GM23338 (cell line): ENCODE data around the gene PDE3A. TPM values are rescaled to one million over a fixed set of nuclear protein-coding genes. Genes with fewer than 3 reads are reported as not detected.

Source experiments
- ATAC-seq: fragments of 200-7000 bp; cut with Tn5 transposase; 3 replicates; pipeline ENCODE4 v1.9.1; 2020
- DNase-seq: peaks from one replicate; pipeline ENCODE4 v3.0.0-alpha.2; 2015; ENCODE audit warnings: low spot score
- H2AFZ ChIP-seq: fragments of 200-600 bp; sonication (generic); 2 replicates; pipeline ENCODE4 v1.8.0; 2016; ENCODE audit warnings: antibody characterized with exemption, mild to moderate bottlenecking, moderate library complexity
- H3F3A ChIP-seq: fragments of 200-600 bp; sonication (generic); replicated peaks from 2 replicates; pipeline ENCODE4 v1.8.0; 2017; ENCODE audit warnings: antibody characterized with exemption, mixed run types, low read depth
- H3K27ac ChIP-seq: fragments of 200-600 bp; sonication (generic); 2 replicates; pipeline ENCODE4 v1.6.1; 2016; ENCODE audit warnings: low read depth
- H3K27me3 ChIP-seq: fragments of 200-600 bp; sonication (generic); 2 replicates; pipeline ENCODE4 v1.8.0; 2016; ENCODE audit warnings: mild to moderate bottlenecking, mixed run types, moderate library complexity; ENCODE audit not compliant: insufficient read depth
- H3K36me3 ChIP-seq: fragments of 200-600 bp; sonication (generic); 2 replicates; pipeline ENCODE4 v1.8.0; 2016; ENCODE audit warnings: mild to moderate bottlenecking; ENCODE audit not compliant: insufficient read depth
- H3K4me1 ChIP-seq: fragments of 200-600 bp; sonication (generic); 2 replicates; pipeline ENCODE4 v1.8.0; 2016; ENCODE audit warnings: mild to moderate bottlenecking, moderate library complexity; ENCODE audit not compliant: insufficient read depth
- H3K4me2 ChIP-seq: fragments of 200-600 bp; sonication (generic); 2 replicates; pipeline ENCODE4 v1.7.1; 2017; ENCODE audit warnings: mixed run types
- H3K4me3 ChIP-seq: fragments of 200-600 bp; sonication (generic); 2 replicates; pipeline ENCODE4 v1.6.1; 2016; ENCODE audit warnings: mixed run types
- H3K79me2 ChIP-seq: fragments of 200-600 bp; sonication (generic); replicated peaks from 2 replicates; pipeline ENCODE4 v1.8.0; 2017; ENCODE audit warnings: mild to moderate bottlenecking; ENCODE audit not compliant: insufficient read depth
- H3K9me2 ChIP-seq: fragments of 200-600 bp; sonication (generic); 2 replicates; pipeline ENCODE4 v1.8.0; 2017; ENCODE audit not compliant: insufficient read depth
- H4K20me1 ChIP-seq: fragments of 200-600 bp; sonication (generic); replicated peaks from 2 replicates; pipeline ENCODE4 v1.8.0; 2017; ENCODE audit warnings: mild to moderate bottlenecking; ENCODE audit not compliant: insufficient read depth
- H3K27ac Mint-ChIP-seq: 2 replicates; pipeline ENCODE4 v1.8.0; 2020; ENCODE audit warnings: inconsistent platforms, mild to moderate bottlenecking, moderate library complexity, mixed read lengths
- H3K27me3 Mint-ChIP-seq: 3 replicates; pipeline ENCODE4 v1.8.0; 2022; ENCODE audit warnings: low read depth, mild to moderate bottlenecking, moderate library complexity, mixed read lengths, inconsistent platforms; ENCODE audit not compliant: insufficient read depth, poor library complexity
- H3K36me3 Mint-ChIP-seq: 3 replicates; pipeline ENCODE4 v1.8.0; 2021; ENCODE audit warnings: low read depth, mild to moderate bottlenecking, inconsistent platforms, moderate library complexity, mixed read lengths
- H3K4me1 Mint-ChIP-seq: 3 replicates; pipeline ENCODE4 v1.8.0; 2020; ENCODE audit warnings: mild to moderate bottlenecking, inconsistent platforms, mixed read lengths
- H3K4me3 Mint-ChIP-seq: 3 replicates; pipeline ENCODE4 v1.8.0; 2021; ENCODE audit warnings: moderate library complexity, mild to moderate bottlenecking, inconsistent platforms, mixed read lengths
- H3K9me3 Mint-ChIP-seq: 3 replicates; pipeline ENCODE4 v1.8.0; 2020; ENCODE audit warnings: moderate library complexity, mild to moderate bottlenecking, inconsistent platforms, mixed read lengths
- CREB1 ChIP-seq: fragments of 250-450 bp; sonication (Bioruptor Pico); IDR thresholded peaks from 2 replicates; pipeline ENCODE4 v1.5.0; 2020; ENCODE audit warnings: low read depth, mild to moderate bottlenecking, moderate library complexity
- CTCF ChIP-seq, 2 experiments: fragments of 200-600 bp in 1 of 2; sonication (generic) in 1 of 2; conservative IDR thresholded peaks; 2 replicates each; pipeline versions ENCODE4 v1.5.1 to v1.6.1; 2016 to 2017; ENCODE audit warnings: antibody characterized with exemption in 2 of 2, low read depth in 2 of 2, mild to moderate bottlenecking in 2 of 2, moderate library complexity in 1 of 2
- EZH2phosphoT487 ChIP-seq: fragments of 200-600 bp; sonication (generic); IDR thresholded peaks from one replicate; pipeline ENCODE4 v1.8.1; 2018; ENCODE audit warnings: antibody characterized with exemption; ENCODE audit not compliant: unreplicated experiment
- JUNB ChIP-seq: IDR thresholded peaks from one replicate; pipeline ENCODE4 v1.6.1; 2016; ENCODE audit warnings: antibody characterized with exemption; ENCODE audit not compliant: unreplicated experiment
- NANOG ChIP-seq: IDR thresholded peaks from 2 replicates; pipeline ENCODE4 v1.6.1; 2016; ENCODE audit warnings: antibody characterized with exemption, borderline replicate concordance
- STAT1 ChIP-seq: IDR thresholded peaks from one replicate; pipeline ENCODE4 v1.6.1; 2016; ENCODE audit warnings: antibody characterized with exemption; ENCODE audit not compliant: unreplicated experiment
- polyA plus RNA-seq: library from polyadenylated mRNA; unstranded; fragments of >200 nt; fragmentation: Nextera tagmentation; extraction: Ambion mirVana; gene quantifications from 2 replicates; pipeline ENCODE4 v1.2.1, GENCODE V29; 2016
- total RNA-seq: library from RNA; depleted of rRNA; stranded (reverse); fragments of >200 nt; shearing (Covaris generic); gene quantifications from 2 replicates; pipeline ENCODE4 v1.2.3, GENCODE V29; 2014
- TF ChIP-seq, protein P1 (sequence below): IDR thresholded peaks from one replicate; pipeline ENCODE4 v1.6.1; 2018; ENCODE audit warnings: antibody characterized with exemption; ENCODE audit not compliant: unreplicated experiment
- TF ChIP-seq, protein P2 (sequence below): IDR thresholded peaks from 2 replicates; pipeline ENCODE4 v1.6.1; 2016; ENCODE audit warnings: antibody characterized with exemption
- TF ChIP-seq, protein P3 (sequence below): fragments of 250-450 bp; sonication (Bioruptor Pico); IDR thresholded peaks from 2 replicates; pipeline ENCODE4 v1.5.0; 2020; ENCODE audit warnings: mild to moderate bottlenecking, moderate library complexity

The PDE3A gene
- total and polyA plus RNA-seq, 2 experiments from 2014 or later = 2.7 to 9.2 TPM

GRCh38 chr12:20476551-20476950 lies 108.2 kb downstream of the PDE3A start:
- ATAC-seq = no peak
- Histone ChIP-seq H4K20me1 (no peaks in the 10 kb centered on the region), H3K4me1 (no peaks in the 10 kb centered on the region), H3K4me3 (no peak overlapping the region), H3K79me2 (no peaks in the 10 kb centered on the region), H3K27ac (no peak overlapping the region), H3K4me2 (no peak overlapping the region), H2AFZ (no peak overlapping the region), H3K36me3 (no peaks in the 10 kb centered on the region), H3F3A (no peaks in the 10 kb centered on the region), H3K9me2 (no peaks in the 10 kb centered on the region), H3K27me3 (no peaks in the 10 kb centered on the region)
- H3K4me3 Mint-ChIP-seq = no peak overlapping the region
- peaks cover 7% of the 10 kb centered on the region; the same call in 2 of the 3 replicates for H3K9me3 Mint-ChIP-seq
- no peak for DNase-seq
- peaks cover 11% of the 10 kb centered on the region for H3K4me1 Mint-ChIP-seq
- H3K27ac Mint-ChIP-seq = no peak overlapping the region
- no peaks in the 10 kb centered on the region for H3K27me3 Mint-ChIP-seq
- TF ChIP-seq, protein P1, sequence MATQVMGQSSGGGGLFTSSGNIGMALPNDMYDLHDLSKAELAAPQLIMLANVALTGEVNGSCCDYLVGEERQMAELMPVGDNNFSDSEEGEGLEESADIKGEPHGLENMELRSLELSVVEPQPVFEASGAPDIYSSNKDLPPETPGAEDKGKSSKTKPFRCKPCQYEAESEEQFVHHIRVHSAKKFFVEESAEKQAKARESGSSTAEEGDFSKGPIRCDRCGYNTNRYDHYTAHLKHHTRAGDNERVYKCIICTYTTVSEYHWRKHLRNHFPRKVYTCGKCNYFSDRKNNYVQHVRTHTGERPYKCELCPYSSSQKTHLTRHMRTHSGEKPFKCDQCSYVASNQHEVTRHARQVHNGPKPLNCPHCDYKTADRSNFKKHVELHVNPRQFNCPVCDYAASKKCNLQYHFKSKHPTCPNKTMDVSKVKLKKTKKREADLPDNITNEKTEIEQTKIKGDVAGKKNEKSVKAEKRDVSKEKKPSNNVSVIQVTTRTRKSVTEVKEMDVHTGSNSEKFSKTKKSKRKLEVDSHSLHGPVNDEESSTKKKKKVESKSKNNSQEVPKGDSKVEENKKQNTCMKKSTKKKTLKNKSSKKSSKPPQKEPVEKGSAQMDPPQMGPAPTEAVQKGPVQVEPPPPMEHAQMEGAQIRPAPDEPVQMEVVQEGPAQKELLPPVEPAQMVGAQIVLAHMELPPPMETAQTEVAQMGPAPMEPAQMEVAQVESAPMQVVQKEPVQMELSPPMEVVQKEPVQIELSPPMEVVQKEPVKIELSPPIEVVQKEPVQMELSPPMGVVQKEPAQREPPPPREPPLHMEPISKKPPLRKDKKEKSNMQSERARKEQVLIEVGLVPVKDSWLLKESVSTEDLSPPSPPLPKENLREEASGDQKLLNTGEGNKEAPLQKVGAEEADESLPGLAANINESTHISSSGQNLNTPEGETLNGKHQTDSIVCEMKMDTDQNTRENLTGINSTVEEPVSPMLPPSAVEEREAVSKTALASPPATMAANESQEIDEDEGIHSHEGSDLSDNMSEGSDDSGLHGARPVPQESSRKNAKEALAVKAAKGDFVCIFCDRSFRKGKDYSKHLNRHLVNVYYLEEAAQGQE = no peak
- TF ChIP-seq STAT1 = no peak
- TF ChIP-seq JUNB = no peak
- TF ChIP-seq, protein P2, sequence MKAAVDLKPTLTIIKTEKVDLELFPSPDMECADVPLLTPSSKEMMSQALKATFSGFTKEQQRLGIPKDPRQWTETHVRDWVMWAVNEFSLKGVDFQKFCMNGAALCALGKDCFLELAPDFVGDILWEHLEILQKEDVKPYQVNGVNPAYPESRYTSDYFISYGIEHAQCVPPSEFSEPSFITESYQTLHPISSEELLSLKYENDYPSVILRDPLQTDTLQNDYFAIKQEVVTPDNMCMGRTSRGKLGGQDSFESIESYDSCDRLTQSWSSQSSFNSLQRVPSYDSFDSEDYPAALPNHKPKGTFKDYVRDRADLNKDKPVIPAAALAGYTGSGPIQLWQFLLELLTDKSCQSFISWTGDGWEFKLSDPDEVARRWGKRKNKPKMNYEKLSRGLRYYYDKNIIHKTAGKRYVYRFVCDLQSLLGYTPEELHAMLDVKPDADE = no peak
- no peak for TF ChIP-seq EZH2phosphoT487
- TF ChIP-seq NANOG = no peak
- TF ChIP-seq, protein P3, sequence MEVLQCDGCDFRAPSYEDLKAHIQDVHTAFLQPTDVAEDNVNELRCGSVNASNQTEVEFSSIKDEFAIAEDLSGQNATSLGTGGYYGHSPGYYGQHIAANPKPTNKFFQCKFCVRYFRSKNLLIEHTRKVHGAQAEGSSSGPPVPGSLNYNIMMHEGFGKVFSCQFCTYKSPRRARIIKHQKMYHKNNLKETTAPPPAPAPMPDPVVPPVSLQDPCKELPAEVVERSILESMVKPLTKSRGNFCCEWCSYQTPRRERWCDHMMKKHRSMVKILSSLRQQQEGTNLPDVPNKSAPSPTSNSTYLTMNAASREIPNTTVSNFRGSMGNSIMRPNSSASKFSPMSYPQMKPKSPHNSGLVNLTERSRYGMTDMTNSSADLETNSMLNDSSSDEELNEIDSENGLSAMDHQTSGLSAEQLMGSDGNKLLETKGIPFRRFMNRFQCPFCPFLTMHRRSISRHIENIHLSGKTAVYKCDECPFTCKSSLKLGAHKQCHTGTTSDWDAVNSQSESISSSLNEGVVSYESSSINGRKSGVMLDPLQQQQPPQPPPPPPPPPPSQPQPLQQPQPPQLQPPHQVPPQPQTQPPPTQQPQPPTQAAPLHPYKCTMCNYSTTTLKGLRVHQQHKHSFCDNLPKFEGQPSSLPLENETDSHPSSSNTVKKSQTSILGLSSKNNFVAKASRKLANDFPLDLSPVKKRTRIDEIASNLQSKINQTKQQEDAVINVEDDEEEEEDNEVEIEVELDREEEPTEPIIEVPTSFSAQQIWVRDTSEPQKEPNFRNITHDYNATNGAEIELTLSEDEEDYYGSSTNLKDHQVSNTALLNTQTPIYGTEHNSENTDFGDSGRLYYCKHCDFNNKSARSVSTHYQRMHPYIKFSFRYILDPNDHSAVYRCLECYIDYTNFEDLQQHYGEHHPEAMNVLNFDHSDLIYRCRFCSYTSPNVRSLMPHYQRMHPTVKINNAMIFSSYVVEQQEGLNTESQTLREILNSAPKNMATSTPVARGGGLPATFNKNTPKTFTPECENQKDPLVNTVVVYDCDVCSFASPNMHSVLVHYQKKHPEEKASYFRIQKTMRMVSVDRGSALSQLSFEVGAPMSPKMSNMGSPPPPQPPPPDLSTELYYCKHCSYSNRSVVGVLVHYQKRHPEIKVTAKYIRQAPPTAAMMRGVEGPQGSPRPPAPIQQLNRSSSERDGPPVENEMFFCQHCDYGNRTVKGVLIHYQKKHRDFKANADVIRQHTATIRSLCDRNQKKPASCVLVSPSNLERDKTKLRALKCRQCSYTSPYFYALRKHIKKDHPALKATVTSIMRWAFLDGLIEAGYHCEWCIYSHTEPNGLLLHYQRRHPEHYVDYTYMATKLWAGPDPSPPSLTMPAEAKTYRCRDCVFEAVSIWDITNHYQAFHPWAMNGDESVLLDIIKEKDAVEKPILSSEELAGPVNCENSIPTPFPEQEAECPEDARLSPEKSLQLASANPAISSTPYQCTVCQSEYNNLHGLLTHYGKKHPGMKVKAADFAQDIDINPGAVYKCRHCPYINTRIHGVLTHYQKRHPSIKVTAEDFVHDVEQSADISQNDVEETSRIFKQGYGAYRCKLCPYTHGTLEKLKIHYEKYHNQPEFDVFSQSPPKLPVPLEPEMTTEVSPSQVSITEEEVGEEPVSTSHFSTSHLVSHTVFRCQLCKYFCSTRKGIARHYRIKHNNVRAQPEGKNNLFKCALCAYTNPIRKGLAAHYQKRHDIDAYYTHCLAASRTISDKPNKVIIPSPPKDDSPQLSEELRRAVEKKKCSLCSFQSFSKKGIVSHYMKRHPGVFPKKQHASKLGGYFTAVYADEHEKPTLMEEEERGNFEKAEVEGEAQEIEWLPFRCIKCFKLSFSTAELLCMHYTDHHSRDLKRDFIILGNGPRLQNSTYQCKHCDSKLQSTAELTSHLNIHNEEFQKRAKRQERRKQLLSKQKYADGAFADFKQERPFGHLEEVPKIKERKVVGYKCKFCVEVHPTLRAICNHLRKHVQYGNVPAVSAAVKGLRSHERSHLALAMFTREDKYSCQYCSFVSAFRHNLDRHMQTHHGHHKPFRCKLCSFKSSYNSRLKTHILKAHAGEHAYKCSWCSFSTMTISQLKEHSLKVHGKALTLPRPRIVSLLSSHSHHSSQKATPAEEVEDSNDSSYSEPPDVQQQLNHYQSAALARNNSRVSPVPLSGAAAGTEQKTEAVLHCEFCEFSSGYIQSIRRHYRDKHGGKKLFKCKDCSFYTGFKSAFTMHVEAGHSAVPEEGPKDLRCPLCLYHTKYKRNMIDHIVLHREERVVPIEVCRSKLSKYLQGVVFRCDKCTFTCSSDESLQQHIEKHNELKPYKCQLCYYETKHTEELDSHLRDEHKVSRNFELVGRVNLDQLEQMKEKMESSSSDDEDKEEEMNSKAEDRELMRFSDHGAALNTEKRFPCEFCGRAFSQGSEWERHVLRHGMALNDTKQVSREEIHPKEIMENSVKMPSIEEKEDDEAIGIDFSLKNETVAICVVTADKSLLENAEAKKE (CRISPR knock-in tag) = no peak
- no peak for TF ChIP-seq CREB1
- TF ChIP-seq CTCF (conservative IDR thresholded peaks at IDR 0.05; ENCODE audit: low read depth in 2 of 2) = no peak
- H3K36me3 Mint-ChIP-seq = peaks cover 11% of the 10 kb centered on the region; the same call in 2 of the 3 replicates
